Measurements from ENCODE around the gene TREML2. TPM values are rescaled to one million over a fixed set of nuclear protein-coding genes. Genes with fewer than 3 reads are reported as not detected.

TREML2 gene
- total RNA-seq, 5 donors from 2014 or later (not counting 1 experiment from before 2014, with no cell fraction given): 1.2 to 5.8 (median 3.7) TPM

- no peaks in the 10 kb centered on the region for H3K36me3 Mint-ChIP-seq
- no peaks in the 10 kb centered on the region for H3K4me1 ChIP-seq (ENCODE audit: control insufficient read depth in 1 of 2, extremely low read depth in 1 of 2, insufficient read depth in 2 of 2, low read length in 2 of 2)
- H3K27ac Mint-ChIP-seq: no peak overlapping the region
- no peaks in the 10 kb centered on the region for H3K9me3 Mint-ChIP-seq
- ATAC-seq (replicated peaks in 1 of 4): no peak
- WGBS (ENCODE audit: insufficient coverage): 94% methylated on average over 12 of the region's 12 CpGs
- no peak overlapping the region for H3K4me3 Mint-ChIP-seq
- DNase-seq: no peak
- CTCF ChIA-PET: no interaction called here
- H3K4me1 Mint-ChIP-seq: peaks cover 0 to 2% (median 0%) of the 10 kb centered on the region in 3 donors
- POLR2A ChIA-PET: interaction anchor here in 1 of 2 donors (0.7 kb wide), 1 partner anchor 237 kb away, joined by 3 read pairs; no protein-coding TSS in a partner anchor
- H3K27me3 Mint-ChIP-seq: peaks cover 3 to 9% of the 10 kb centered on the region in 2 donors
- H3K27ac ChIP-seq (ENCODE audit: low read length): no peak overlapping the region
- H3K36me3 ChIP-seq (ENCODE audit: control insufficient read depth in 2 of 2, extremely low read depth in 1 of 2, insufficient read depth in 1 of 2, low read length in 1 of 2): no peaks in the 10 kb centered on the region
- no peak overlapping the region for H3K4me3 ChIP-seq (ENCODE audit: control insufficient read depth in 1 of 2, extremely low read depth in 1 of 2, low read length in 1 of 2)
- peaks cover 0 to 6% of the 10 kb centered on the region in 2 experiments for H3K27me3 ChIP-seq (replicated peaks in 1 of 2; ENCODE audit: control insufficient read depth in 2 of 2, extremely low read depth in 1 of 2, insufficient read depth in 2 of 2, low read length in 1 of 2)
- no peaks in the 10 kb centered on the region for H3K9me3 ChIP-seq
Measured at GRCh38 chr6:41176189-41176588, 24.8 kb downstream of the TREML2 start.

DNA sequence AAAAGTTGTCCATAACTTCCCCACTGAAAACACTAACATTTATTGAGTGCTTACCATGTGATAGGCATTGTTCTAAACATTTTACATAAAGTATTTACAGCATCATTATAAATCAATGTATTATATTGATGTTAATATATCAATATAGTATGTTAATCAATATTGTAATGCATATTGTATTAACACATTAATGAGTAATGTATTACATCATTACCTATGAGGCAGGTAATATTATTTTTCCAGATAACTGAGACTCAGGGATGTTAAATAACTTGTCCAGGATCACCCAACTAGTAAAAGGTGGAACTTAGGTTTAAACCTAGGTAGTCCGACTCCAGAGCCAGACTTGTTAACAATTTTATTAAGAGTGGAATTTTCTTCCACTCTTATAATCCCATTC is 25.9 kb downstream of the TREML2 start:
- ATAC-seq (replicated peaks in 1 of 4) (no peak), DNase-seq (no peak)
- Histone ChIP-seq H3K27ac (ENCODE audit: low read length) (no peak overlapping the region), H3K9me3 (no peaks in the 10 kb centered on the region), H3K27me3 (replicated peaks in 1 of 2; ENCODE audit: control insufficient read depth in 2 of 2, extremely low read depth in 1 of 2, insufficient read depth in 2 of 2, low read length in 1 of 2) (peaks cover 0 to 6% of the 10 kb centered on the region in 2 experiments), H3K36me3 (ENCODE audit: control insufficient read depth in 2 of 2, extremely low read depth in 1 of 2, insufficient read depth in 1 of 2, low read length in 1 of 2) (no peaks in the 10 kb centered on the region), H3K4me3 (ENCODE audit: control insufficient read depth in 1 of 2, extremely low read depth in 1 of 2, low read length in 1 of 2) (no peak overlapping the region), H3K4me1 (ENCODE audit: control insufficient read depth in 1 of 2, extremely low read depth in 1 of 2, insufficient read depth in 2 of 2, low read length in 2 of 2) (no peaks in the 10 kb centered on the region)
- ChIA-PET CTCF (interaction anchor here in 1 of 2 donors (0.6 kb wide), 1 partner anchor 412 kb away, joined by 6 read pairs; no protein-coding TSS in a partner anchor), POLR2A (no interaction called here)
- H3K4me1 Mint-ChIP-seq: no peaks in the 10 kb centered on the region
- no CpG with 5 or more reads among the region's 1 CpG for WGBS (ENCODE audit: insufficient coverage)
- no peak overlapping the region for H3K4me3 Mint-ChIP-seq
- no peak overlapping the region for H3K27ac Mint-ChIP-seq
- peaks cover 3 to 9% of the 10 kb centered on the region in 2 donors for H3K27me3 Mint-ChIP-seq
- no peaks in the 10 kb centered on the region for H3K9me3 Mint-ChIP-seq
- H3K36me3 Mint-ChIP-seq: no peaks in the 10 kb centered on the region

- DNase-seq: no peak
- Mint-ChIP-seq H3K27me3 (peaks cover 3 to 9% of the 10 kb centered on the region in 2 donors), H3K4me1 (no peaks in the 10 kb centered on the region), H3K27ac (no peak overlapping the region), H3K9me3 (no peaks in the 10 kb centered on the region), H3K4me3 (no peak overlapping the region), H3K36me3 (no peaks in the 10 kb centered on the region)
- WGBS (ENCODE audit: insufficient coverage): no CpG with 5 or more reads among the region's 2 CpGs
- no peaks in the 10 kb centered on the region for H3K36me3 ChIP-seq (ENCODE audit: control insufficient read depth in 2 of 2, extremely low read depth in 1 of 2, insufficient read depth in 1 of 2, low read length in 1 of 2)
- H3K9me3 ChIP-seq: no peaks in the 10 kb centered on the region
- H3K27me3 ChIP-seq (replicated peaks in 1 of 2; ENCODE audit: control insufficient read depth in 2 of 2, extremely low read depth in 1 of 2, insufficient read depth in 2 of 2, low read length in 1 of 2): peaks cover 0 to 5% of the 10 kb centered on the region in 2 experiments
- H3K4me3 ChIP-seq (ENCODE audit: control insufficient read depth in 1 of 2, extremely low read depth in 1 of 2, low read length in 1 of 2): no peak overlapping the region
- no peak for ATAC-seq (replicated peaks in 1 of 4)
- CTCF ChIA-PET: no interaction called here
- POLR2A ChIA-PET: no interaction called here
- no peaks in the 10 kb centered on the region for H3K4me1 ChIP-seq (ENCODE audit: control insufficient read depth in 1 of 2, extremely low read depth in 1 of 2, insufficient read depth in 2 of 2, low read length in 2 of 2)
- H3K27ac ChIP-seq (ENCODE audit: low read length): no peak overlapping the region
Measured at GRCh38 chr6:41174610-41175009, 26.3 kb downstream of the TREML2 start.

GRCh38 chr6:41171908-41172307 is 29.0 kb downstream of the TREML2 start:
- CTCF ChIA-PET: no interaction called here
- ATAC-seq (replicated peaks in 1 of 4): no peak
- Mint-ChIP-seq H3K27ac (no peak overlapping the region), H3K36me3 (no peaks in the 10 kb centered on the region), H3K27me3 (no peaks in the 10 kb centered on the region), H3K4me3 (no peak overlapping the region), H3K9me3 (no peaks in the 10 kb centered on the region), H3K4me1 (no peaks in the 10 kb centered on the region)
- no peaks in the 10 kb centered on the region for H3K9me3 ChIP-seq
- H3K27me3 ChIP-seq (replicated peaks in 1 of 2; ENCODE audit: control insufficient read depth in 2 of 2, extremely low read depth in 1 of 2, insufficient read depth in 2 of 2, low read length in 1 of 2): no peaks in the 10 kb centered on the region
- no peak for DNase-seq
- H3K4me1 ChIP-seq (ENCODE audit: control insufficient read depth in 1 of 2, extremely low read depth in 1 of 2, insufficient read depth in 2 of 2, low read length in 2 of 2): no peaks in the 10 kb centered on the region
- POLR2A ChIA-PET: no interaction called here
- no CpG with 5 or more reads among the region's 3 CpGs for WGBS (ENCODE audit: insufficient coverage)
- no peak overlapping the region for H3K4me3 ChIP-seq (ENCODE audit: control insufficient read depth in 1 of 2, extremely low read depth in 1 of 2, low read length in 1 of 2)
- H3K27ac ChIP-seq (ENCODE audit: low read length): no peak overlapping the region
- H3K36me3 ChIP-seq (ENCODE audit: control insufficient read depth in 2 of 2, extremely low read depth in 1 of 2, insufficient read depth in 1 of 2, low read length in 1 of 2): no peaks in the 10 kb centered on the region

GRCh38 chr6:41170547-41171160 is 30.3 kb downstream of the TREML2 start:
- DNase-seq (no peak), ATAC-seq (replicated peaks in 1 of 4) (no peak)
- Mint-ChIP-seq H3K27ac (no peak overlapping the region), H3K4me3 (no peak overlapping the region), H3K9me3 (no peaks in the 10 kb centered on the region), H3K36me3 (no peaks in the 10 kb centered on the region), H3K27me3 (no peaks in the 10 kb centered on the region), H3K4me1 (no peaks in the 10 kb centered on the region)
- Histone ChIP-seq H3K4me3 (ENCODE audit: control insufficient read depth in 1 of 2, extremely low read depth in 1 of 2, low read length in 1 of 2) (no peak overlapping the region), H3K36me3 (ENCODE audit: control insufficient read depth in 2 of 2, extremely low read depth in 1 of 2, insufficient read depth in 1 of 2, low read length in 1 of 2) (no peaks in the 10 kb centered on the region), H3K27ac (ENCODE audit: low read length) (no peak overlapping the region), H3K27me3 (replicated peaks in 1 of 2; ENCODE audit: control insufficient read depth in 2 of 2, extremely low read depth in 1 of 2, insufficient read depth in 2 of 2, low read length in 1 of 2) (no peaks in the 10 kb centered on the region), H3K9me3 (no peaks in the 10 kb centered on the region), H3K4me1 (ENCODE audit: control insufficient read depth in 1 of 2, extremely low read depth in 1 of 2, insufficient read depth in 2 of 2, low read length in 2 of 2) (no peaks in the 10 kb centered on the region)
- 83% methylated on average over 2 of the region's 4 CpGs for WGBS (ENCODE audit: insufficient coverage)
- POLR2A ChIA-PET: no interaction called here
- CTCF ChIA-PET: no interaction called here

- H3K27ac ChIP-seq (ENCODE audit: low read length): no peak overlapping the region
- Mint-ChIP-seq H3K36me3 (no peaks in the 10 kb centered on the region), H3K27me3 (no peaks in the 10 kb centered on the region), H3K4me1 (no peaks in the 10 kb centered on the region), H3K27ac (no peak overlapping the region), H3K4me3 (no peak overlapping the region), H3K9me3 (no peaks in the 10 kb centered on the region)
- no peaks in the 10 kb centered on the region for H3K4me1 ChIP-seq (ENCODE audit: control insufficient read depth in 1 of 2, extremely low read depth in 1 of 2, insufficient read depth in 2 of 2, low read length in 2 of 2)
- no peaks in the 10 kb centered on the region for H3K36me3 ChIP-seq (ENCODE audit: control insufficient read depth in 2 of 2, extremely low read depth in 1 of 2, insufficient read depth in 1 of 2, low read length in 1 of 2)
- peaks cover 0 to 6% of the 10 kb centered on the region in 2 experiments for H3K27me3 ChIP-seq (replicated peaks in 1 of 2; ENCODE audit: control insufficient read depth in 2 of 2, extremely low read depth in 1 of 2, insufficient read depth in 2 of 2, low read length in 1 of 2)
- WGBS (ENCODE audit: insufficient coverage): 84% methylated on average over 2 of the region's 5 CpGs
- no peak overlapping the region for H3K4me3 ChIP-seq (ENCODE audit: control insufficient read depth in 1 of 2, extremely low read depth in 1 of 2, low read length in 1 of 2)
- DNase-seq (no peak), ATAC-seq (replicated peaks in 1 of 4) (no peak)
- POLR2A ChIA-PET: no interaction called here
- H3K9me3 ChIP-seq: no peaks in the 10 kb centered on the region
- CTCF ChIA-PET: interaction anchor here in 1 of 2 donors (1.0 kb wide), 1 partner anchor 15 kb away, joined by 3 read pairs; no protein-coding TSS in a partner anchor
Measured at GRCh38 chr6:41167173-41167963, 33.6 kb downstream of the TREML2 start.

Data from T-cell (primary cell).